Panc1 (cell line): ENCODE results near the gene TMEM63B. TPM values are rescaled to one million over a fixed set of nuclear protein-coding genes. Genes with fewer than 3 reads are reported as not detected.

Source experiments
- ATAC-seq: fragments of 200-7000 bp; cut with Tn5 transposase; 2 replicates; pipeline ENCODE4 v1.9.1; 2020; ENCODE audit warnings: mild to moderate bottlenecking, moderate library complexity
- BruUV-seq: library from RNA; stranded (reverse); fragments of 400-500 nt; replicated peaks from 2 replicates; lab custom pipeline; 2021; lab: Mats Ljungman, UMichigan
- CTCF ChIA-PET: fragments of 300-600 bp; sonication (Branson Sonifier 250); formaldehyde crosslinking; loops from one replicate; lab custom pipeline; 2022; ENCODE audit warnings: antibody characterized with exemption; lab: Charles Lee
- POLR2A ChIA-PET: fragments of 300-600 bp; sonication (Branson Sonifier 250); formaldehyde crosslinking; loops from one replicate; lab custom pipeline; 2022; ENCODE audit warnings: antibody characterized with exemption; lab: Charles Lee
- DNase-seq: peaks from one replicate; pipeline ENCODE4 v3.0.0-alpha.2; 2010; ENCODE audit warnings: low read depth, low spot score
- H3K27ac ChIP-seq: 2 replicates; pipeline ENCODE4 v1.5.1; 2011; ENCODE audit warnings: mild to moderate bottlenecking, low read length, inconsistent platforms
- H3K27me3 ChIP-seq: fragments of 200-500 bp; sonication (Bioruptor generic); 2 replicates; pipeline ENCODE4 v1.6.0; 2014; ENCODE audit warnings: low read length, inconsistent platforms; ENCODE audit not compliant: control insufficient read depth, insufficient read depth
- H3K36me3 ChIP-seq: fragments of 200-500 bp; sonication (Bioruptor generic); 2 replicates; pipeline ENCODE4 v1.5.1; 2014; ENCODE audit warnings: inconsistent platforms, mild to moderate bottlenecking, low read length, moderate library complexity; ENCODE audit not compliant: control insufficient read depth, insufficient read depth
- H3K4me1 ChIP-seq: 2 replicates; pipeline ENCODE4 v1.5.1; 2011; ENCODE audit warnings: inconsistent platforms, mild to moderate bottlenecking, low read length, moderate library complexity; ENCODE audit not compliant: control insufficient read depth, insufficient read depth
- H3K4me3 ChIP-seq, 2 experiments: 2 replicates each; pipeline ENCODE4 v1.5.1; 2011 to 2012; ENCODE audit warnings: low read depth in 2 of 2, low read length in 2 of 2, mild to moderate bottlenecking in 2 of 2, inconsistent platforms in 1 of 2, moderate library complexity in 1 of 2
- H3K9me3 ChIP-seq: fragments of 200-500 bp; sonication (Bioruptor generic); 2 replicates; pipeline ENCODE4 v1.5.1; 2014; ENCODE audit warnings: low read depth, mild to moderate bottlenecking, inconsistent platforms, low read length, moderate library complexity; ENCODE audit not compliant: control insufficient read depth, insufficient read depth
- CTCF ChIP-seq: fragments of 450-650 bp; IDR thresholded peaks from 2 replicates; pipeline ENCODE4 v1.5.1; 2017; ENCODE audit warnings: mild to moderate bottlenecking
- POLR2AphosphoS5 ChIP-seq: IDR thresholded peaks from 2 replicates; pipeline ENCODE4 v1.6.1; 2012; ENCODE audit warnings: mild to moderate bottlenecking, low read depth, low read length, moderate library complexity
- SIN3A ChIP-seq: IDR thresholded peaks from 2 replicates; pipeline ENCODE4 v1.6.1; 2012; ENCODE audit warnings: low read depth, mild to moderate bottlenecking, low read length, moderate library complexity, borderline replicate concordance; ENCODE audit not compliant: insufficient read depth
- TCF7L2 ChIP-seq: IDR thresholded peaks from 2 replicates; pipeline ENCODE4 v1.6.1; 2011; ENCODE audit warnings: mild to moderate bottlenecking, low read depth, low read length, inconsistent platforms
- in situ Hi-C: cut with HindIII; loops from 2 replicates; pipeline ENCODE4 v1.10.0; 2016; ENCODE audit warnings: low sequenced_read_pairs, low pct_unique_long_range_greater_than_20kb
- intact Hi-C: fragments of 100-400 bp; cut with micrococcal nuclease; formaldehyde crosslinking; loops from one replicate; pipeline ENCODE4 v1.10.0; 2022; ENCODE audit not compliant: unreplicated experiment
- total RNA-seq: library from RNA; stranded (reverse); gene quantifications from one replicate; pipeline ENCODE4 v1.2.1, GENCODE V29; 2021; ENCODE audit not compliant: unreplicated experiment
- TF ChIP-seq, protein P1 (sequence below), 2 experiments: IDR thresholded peaks; 2 replicates each; pipeline ENCODE4 v1.6.1; 2011 to 2012; ENCODE audit warnings: low read depth in 2 of 2, control low read depth in 1 of 2, low read length in 1 of 2, mild to moderate bottlenecking in 1 of 2, moderate library complexity in 1 of 2; ENCODE audit not compliant: insufficient read depth in 1 of 2

TMEM63B gene
- total RNA-seq, 1 experiment from 2014 or later = 54.1 TPM

GRCh38 chr6:44132476-44132875, 5.1 kb downstream of the TMEM63B start:
- POLR2A ChIA-PET = interaction anchor here (0.6 kb wide), 1 partner anchor 57 kb away, joined by 4 read pairs; no protein-coding TSS in a partner anchor
- Histone ChIP-seq H3K9me3 (no peaks in the 10 kb centered on the region), H3K4me1 (0 out of 2 replicates have a peak, but pooled peaks cover 6% of the 10 kb centered on the region), H3K4me3 (no peak overlapping the region), H3K27ac (no peak overlapping the region), H3K36me3 (no peaks in the 10 kb centered on the region), H3K27me3 (no peaks in the 10 kb centered on the region)
- no peak for DNase-seq
- no peak for TF ChIP-seq CTCF
- TF ChIP-seq, protein P1, sequence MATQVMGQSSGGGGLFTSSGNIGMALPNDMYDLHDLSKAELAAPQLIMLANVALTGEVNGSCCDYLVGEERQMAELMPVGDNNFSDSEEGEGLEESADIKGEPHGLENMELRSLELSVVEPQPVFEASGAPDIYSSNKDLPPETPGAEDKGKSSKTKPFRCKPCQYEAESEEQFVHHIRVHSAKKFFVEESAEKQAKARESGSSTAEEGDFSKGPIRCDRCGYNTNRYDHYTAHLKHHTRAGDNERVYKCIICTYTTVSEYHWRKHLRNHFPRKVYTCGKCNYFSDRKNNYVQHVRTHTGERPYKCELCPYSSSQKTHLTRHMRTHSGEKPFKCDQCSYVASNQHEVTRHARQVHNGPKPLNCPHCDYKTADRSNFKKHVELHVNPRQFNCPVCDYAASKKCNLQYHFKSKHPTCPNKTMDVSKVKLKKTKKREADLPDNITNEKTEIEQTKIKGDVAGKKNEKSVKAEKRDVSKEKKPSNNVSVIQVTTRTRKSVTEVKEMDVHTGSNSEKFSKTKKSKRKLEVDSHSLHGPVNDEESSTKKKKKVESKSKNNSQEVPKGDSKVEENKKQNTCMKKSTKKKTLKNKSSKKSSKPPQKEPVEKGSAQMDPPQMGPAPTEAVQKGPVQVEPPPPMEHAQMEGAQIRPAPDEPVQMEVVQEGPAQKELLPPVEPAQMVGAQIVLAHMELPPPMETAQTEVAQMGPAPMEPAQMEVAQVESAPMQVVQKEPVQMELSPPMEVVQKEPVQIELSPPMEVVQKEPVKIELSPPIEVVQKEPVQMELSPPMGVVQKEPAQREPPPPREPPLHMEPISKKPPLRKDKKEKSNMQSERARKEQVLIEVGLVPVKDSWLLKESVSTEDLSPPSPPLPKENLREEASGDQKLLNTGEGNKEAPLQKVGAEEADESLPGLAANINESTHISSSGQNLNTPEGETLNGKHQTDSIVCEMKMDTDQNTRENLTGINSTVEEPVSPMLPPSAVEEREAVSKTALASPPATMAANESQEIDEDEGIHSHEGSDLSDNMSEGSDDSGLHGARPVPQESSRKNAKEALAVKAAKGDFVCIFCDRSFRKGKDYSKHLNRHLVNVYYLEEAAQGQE (IDR thresholded peaks at IDR 0.05; ENCODE audit: insufficient read depth in 1 of 2, low read depth in 2 of 2, low read length in 1 of 2) = no peak
- no peak for TF ChIP-seq TCF7L2
- TF ChIP-seq SIN3A = no peak
- no peak for TF ChIP-seq POLR2AphosphoS5
- ATAC-seq = no peak
- BruUV-seq = no TSS peak
- intact Hi-C loops (no loop called here), in situ Hi-C loops (no loop called here)
- CTCF ChIA-PET = no interaction called here

GRCh38 chr6:44133003-44133931, 5.9 kb downstream of the TMEM63B start:
- DNase-seq (no peak), ATAC-seq (peak; percentile 85)
- TF ChIP-seq SIN3A = no peak
- no TSS peak for BruUV-seq
- H3K27me3 ChIP-seq = no peaks in the 10 kb centered on the region
- intact Hi-C loops = no loop called here
- ChIA-PET CTCF (no interaction called here), POLR2A (interaction anchor here (0.6 to 0.7 kb wide), 3 partner anchors 9 to 460 kb away, joined by 3 to 4 read pairs (median 3); no protein-coding TSS in a partner anchor)
- 0 out of 2 replicates have a peak, but pooled peaks cover 6% of the 10 kb centered on the region for H3K4me1 ChIP-seq
- H3K36me3 ChIP-seq = no peaks in the 10 kb centered on the region
- no peak overlapping the region for H3K27ac ChIP-seq
- H3K4me3 ChIP-seq = no peak overlapping the region
- H3K9me3 ChIP-seq = no peaks in the 10 kb centered on the region
- in situ Hi-C loops = no loop called here
